Endothelial cell of umbilical vein (primary cell): ENCODE measurements around the gene POU6F2.

ENCODE experiments used
- EZH2 ChIP-seq: IDR thresholded peaks from 2 replicates; pipeline ENCODE4 v1.6.1; 2012; ENCODE audit warnings: borderline replicate concordance, low read depth, mild to moderate bottlenecking, moderate library complexity, low read length, inconsistent platforms; ENCODE audit not compliant: severe bottlenecking
- GATA2 ChIP-seq: IDR thresholded peaks from 2 replicates; pipeline ENCODE4 v1.7.0; 2011; ENCODE audit warnings: low read depth, mild to moderate bottlenecking, moderate library complexity, mixed read lengths, low read length; ENCODE audit not compliant: insufficient read length, insufficient read depth
- MYC ChIP-seq: IDR thresholded peaks from one replicate; pipeline ENCODE4 v1.6.1; 2011; ENCODE audit warnings: mild to moderate bottlenecking, low read depth, low read length
- POLR2A ChIP-seq: IDR thresholded peaks from 2 replicates; pipeline ENCODE4 v1.6.1; 2012; ENCODE audit warnings: low read depth, mild to moderate bottlenecking, control low read depth, low read length
- POLR2AphosphoS5 ChIP-seq: IDR thresholded peaks from 2 replicates; pipeline ENCODE4 v1.6.1; 2012; ENCODE audit warnings: low read depth, mild to moderate bottlenecking, control low read depth, low read length, moderate library complexity; ENCODE audit not compliant: insufficient read depth
- TF ChIP-seq, protein P1 (sequence below), 2 donors: IDR thresholded peaks; 1 replicate in 1 of 2; 2 replicates in 1 of 2; pipeline ENCODE4 v1.5.1; 2011; ENCODE audit warnings: low read length in 2 of 2, mild to moderate bottlenecking in 2 of 2, moderate library complexity in 2 of 2, control low read depth in 1 of 2, inconsistent platforms in 1 of 2, low read depth in 1 of 2; ENCODE audit not compliant: insufficient read depth in 1 of 2; ENCODE audit errors: extremely low read depth in 1 of 2
- TF ChIP-seq, protein P2 (sequence below): IDR thresholded peaks from 2 replicates; pipeline ENCODE4 v1.6.1; 2011; ENCODE audit not compliant: insufficient read depth, insufficient read length

DNA sequence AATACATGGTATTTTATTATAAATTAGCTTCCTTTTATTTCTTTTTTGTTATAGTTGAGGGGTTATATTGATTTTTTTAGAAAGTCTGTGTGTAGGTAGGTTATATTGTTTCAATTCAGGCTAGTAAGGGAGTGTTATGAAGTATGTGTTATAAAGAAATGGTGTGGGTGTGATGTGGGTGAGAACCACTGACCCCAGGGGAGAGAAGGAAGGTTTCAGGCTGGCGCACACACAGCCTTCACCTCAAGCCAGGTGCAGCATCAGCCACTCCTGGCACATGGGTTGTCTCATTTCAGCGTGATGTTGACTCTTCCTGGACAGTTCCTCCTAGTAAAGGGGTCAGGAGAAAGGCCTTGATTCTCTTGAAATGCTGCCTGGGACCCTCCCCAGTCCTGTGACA, 291.3 kb downstream of the POU6F2 start:
- no peak for TF ChIP-seq EZH2
- TF ChIP-seq, protein P1, sequence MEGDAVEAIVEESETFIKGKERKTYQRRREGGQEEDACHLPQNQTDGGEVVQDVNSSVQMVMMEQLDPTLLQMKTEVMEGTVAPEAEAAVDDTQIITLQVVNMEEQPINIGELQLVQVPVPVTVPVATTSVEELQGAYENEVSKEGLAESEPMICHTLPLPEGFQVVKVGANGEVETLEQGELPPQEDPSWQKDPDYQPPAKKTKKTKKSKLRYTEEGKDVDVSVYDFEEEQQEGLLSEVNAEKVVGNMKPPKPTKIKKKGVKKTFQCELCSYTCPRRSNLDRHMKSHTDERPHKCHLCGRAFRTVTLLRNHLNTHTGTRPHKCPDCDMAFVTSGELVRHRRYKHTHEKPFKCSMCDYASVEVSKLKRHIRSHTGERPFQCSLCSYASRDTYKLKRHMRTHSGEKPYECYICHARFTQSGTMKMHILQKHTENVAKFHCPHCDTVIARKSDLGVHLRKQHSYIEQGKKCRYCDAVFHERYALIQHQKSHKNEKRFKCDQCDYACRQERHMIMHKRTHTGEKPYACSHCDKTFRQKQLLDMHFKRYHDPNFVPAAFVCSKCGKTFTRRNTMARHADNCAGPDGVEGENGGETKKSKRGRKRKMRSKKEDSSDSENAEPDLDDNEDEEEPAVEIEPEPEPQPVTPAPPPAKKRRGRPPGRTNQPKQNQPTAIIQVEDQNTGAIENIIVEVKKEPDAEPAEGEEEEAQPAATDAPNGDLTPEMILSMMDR (IDR thresholded peaks at IDR 0.05; ENCODE audit: extremely low read depth in 1 of 2, insufficient read depth in 1 of 2, low read depth in 1 of 2, low read length in 2 of 2): no peak
- no peak for TF ChIP-seq POLR2A
- no peak for TF ChIP-seq MYC
- no peak for TF ChIP-seq POLR2AphosphoS5
- TF ChIP-seq, protein P2, sequence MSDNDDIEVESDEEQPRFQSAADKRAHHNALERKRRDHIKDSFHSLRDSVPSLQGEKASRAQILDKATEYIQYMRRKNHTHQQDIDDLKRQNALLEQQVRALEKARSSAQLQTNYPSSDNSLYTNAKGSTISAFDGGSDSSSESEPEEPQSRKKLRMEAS: no peak
- TF ChIP-seq GATA2: no peak
